ENCODE results near the gene TATDN2. TPM values are rescaled to one million over a fixed set of nuclear protein-coding genes. Genes with fewer than 3 reads are reported as not detected.

TATDN2 gene
- total and polyA plus RNA-seq, 7 donors: 9.6 to 22.7 (median 18.8) TPM

DNA sequence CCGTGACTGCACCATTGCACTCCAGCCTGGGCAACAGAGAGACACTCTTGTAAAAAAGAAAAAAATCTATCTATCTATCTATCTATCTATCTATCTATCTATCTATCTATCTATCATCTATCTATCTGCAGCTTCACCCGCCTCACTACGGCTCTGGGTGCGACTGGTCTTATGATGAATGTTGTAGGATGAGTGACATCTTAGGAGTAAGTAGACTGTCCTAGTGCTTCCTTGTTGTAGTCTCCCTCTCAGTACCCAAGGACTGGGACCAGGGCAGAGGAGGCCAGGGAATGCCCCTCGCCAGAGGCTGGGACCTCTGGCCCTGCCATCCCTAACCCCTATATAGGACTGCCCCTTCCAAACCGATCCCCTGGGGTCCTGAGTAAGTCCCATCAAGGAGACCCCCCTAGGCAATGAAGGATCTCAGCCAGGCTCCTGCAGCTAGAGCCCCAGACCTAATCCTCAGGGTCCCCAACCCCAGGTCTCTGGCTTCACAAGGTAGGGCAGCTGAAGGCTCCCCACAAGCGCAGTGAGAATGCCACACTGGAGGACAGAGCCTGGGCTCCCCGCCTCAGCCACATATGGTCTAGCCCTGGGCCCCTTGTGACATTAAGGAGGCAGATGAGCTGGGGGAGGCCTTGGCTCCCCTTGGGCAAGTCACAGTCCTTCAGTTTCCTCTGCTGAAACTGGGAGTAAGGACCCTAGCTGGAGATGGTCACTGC, 73.5 kb downstream of the TATDN2 start:
- no peaks in the 10 kb centered on the region for H3K27me3 ChIP-seq (ENCODE audit: insufficient read depth in 3 of 3, low read length in 2 of 3)
- 91 to 94% (median 94%) methylated on average over 8 of the region's 8 CpGs for WGBS, 3 donors
- H3K4me1 ChIP-seq: peaks cover 19% of the 10 kb centered on the region
- no peak for ATAC-seq
- H3K36me3 ChIP-seq (ENCODE audit: insufficient read depth in 1 of 2, low read depth in 1 of 2): peaks cover 6 to 24% of the 10 kb centered on the region in 2 donors
- TF ChIP-seq, protein P1, sequence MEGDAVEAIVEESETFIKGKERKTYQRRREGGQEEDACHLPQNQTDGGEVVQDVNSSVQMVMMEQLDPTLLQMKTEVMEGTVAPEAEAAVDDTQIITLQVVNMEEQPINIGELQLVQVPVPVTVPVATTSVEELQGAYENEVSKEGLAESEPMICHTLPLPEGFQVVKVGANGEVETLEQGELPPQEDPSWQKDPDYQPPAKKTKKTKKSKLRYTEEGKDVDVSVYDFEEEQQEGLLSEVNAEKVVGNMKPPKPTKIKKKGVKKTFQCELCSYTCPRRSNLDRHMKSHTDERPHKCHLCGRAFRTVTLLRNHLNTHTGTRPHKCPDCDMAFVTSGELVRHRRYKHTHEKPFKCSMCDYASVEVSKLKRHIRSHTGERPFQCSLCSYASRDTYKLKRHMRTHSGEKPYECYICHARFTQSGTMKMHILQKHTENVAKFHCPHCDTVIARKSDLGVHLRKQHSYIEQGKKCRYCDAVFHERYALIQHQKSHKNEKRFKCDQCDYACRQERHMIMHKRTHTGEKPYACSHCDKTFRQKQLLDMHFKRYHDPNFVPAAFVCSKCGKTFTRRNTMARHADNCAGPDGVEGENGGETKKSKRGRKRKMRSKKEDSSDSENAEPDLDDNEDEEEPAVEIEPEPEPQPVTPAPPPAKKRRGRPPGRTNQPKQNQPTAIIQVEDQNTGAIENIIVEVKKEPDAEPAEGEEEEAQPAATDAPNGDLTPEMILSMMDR (IDR thresholded peaks at IDR 0.05): no peak
- no peaks in the 10 kb centered on the region for H3K9me3 ChIP-seq
- no peak for DNase-seq
- intact Hi-C loops (cut with DNase I): loop anchor here in 1 of 2 donors (10.0 kb wide), 1 partner anchor 297 kb away; the partner anchor contains the start of gene FANCD2
- H3K4me3 ChIP-seq: peak overlapping the region; percentile 96
- peak overlapping the region; percentile 93 for H3K27ac ChIP-seq

DNA sequence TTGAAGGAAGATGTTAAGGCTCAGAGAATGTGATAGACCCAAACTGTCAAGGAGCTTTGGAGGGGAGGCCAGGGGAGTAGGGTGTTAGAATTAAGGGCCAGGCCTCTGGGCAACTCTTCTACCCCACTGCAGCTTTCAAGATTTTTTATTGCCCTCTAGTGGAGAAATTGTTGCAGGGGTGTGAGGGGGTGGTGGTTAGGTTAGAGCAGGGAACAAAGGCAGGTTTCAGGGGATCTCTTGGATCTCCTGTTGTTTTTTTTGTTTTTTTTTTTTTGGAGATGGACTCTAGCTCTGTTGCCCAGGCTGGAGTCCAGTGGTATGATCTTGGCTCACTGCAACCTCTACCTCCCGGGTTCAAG, 74.1 kb downstream of the TATDN2 start:
- TF ChIP-seq, protein P1 (IDR thresholded peaks at IDR 0.05): peak; percentile 13
- Histone ChIP-seq H3K27me3 (ENCODE audit: insufficient read depth in 3 of 3, low read length in 2 of 3) (no peaks in the 10 kb centered on the region), H3K4me3 (no peak overlapping the region), H3K9me3 (no peaks in the 10 kb centered on the region), H3K27ac (no peak overlapping the region), H3K36me3 (ENCODE audit: insufficient read depth in 1 of 2, low read depth in 1 of 2) (peaks cover 3 to 19% of the 10 kb centered on the region in 2 donors), H3K4me1 (peaks cover 19% of the 10 kb centered on the region)
- WGBS, 3 donors: 85 to 100% (median 100%) methylated on average over 1 of the region's 1 CpG
- no peak for DNase-seq
- intact Hi-C loops (cut with DNase I): loop anchor here in 1 of 2 donors (10.0 kb wide), 1 partner anchor 298 kb away; the partner anchor contains the start of gene FANCD2
- no peak for ATAC-seq

DNA sequence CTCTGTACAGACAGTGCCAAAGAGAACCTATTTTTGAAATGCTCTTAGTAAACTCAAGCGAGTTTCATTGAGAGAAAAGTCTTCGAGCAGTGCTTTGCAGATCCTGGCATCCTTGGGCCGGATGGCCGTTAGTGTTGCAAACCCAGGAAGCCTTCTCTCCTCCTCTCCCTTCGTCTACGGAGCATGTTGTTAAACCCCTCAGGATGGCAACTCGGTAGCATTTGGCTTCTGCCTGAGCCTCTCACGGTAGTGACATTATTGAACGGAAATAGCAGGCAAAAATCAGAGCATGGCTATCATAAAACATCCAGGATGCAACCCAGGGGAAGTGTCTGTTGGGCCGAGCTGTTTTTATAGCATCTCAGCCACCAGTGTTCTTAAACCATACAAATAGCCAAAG, 79.3 kb downstream of the TATDN2 start:
- intact Hi-C loops (cut with DNase I): loop anchor here in 1 of 2 donors (10.0 kb wide), 1 partner anchor 303 kb away; the partner anchor contains the start of gene FANCD2
- 53 to 56% (median 56%) methylated on average over 10 of the region's 10 CpGs for whole genome bisulfite sequencing, 3 donors

DNA sequence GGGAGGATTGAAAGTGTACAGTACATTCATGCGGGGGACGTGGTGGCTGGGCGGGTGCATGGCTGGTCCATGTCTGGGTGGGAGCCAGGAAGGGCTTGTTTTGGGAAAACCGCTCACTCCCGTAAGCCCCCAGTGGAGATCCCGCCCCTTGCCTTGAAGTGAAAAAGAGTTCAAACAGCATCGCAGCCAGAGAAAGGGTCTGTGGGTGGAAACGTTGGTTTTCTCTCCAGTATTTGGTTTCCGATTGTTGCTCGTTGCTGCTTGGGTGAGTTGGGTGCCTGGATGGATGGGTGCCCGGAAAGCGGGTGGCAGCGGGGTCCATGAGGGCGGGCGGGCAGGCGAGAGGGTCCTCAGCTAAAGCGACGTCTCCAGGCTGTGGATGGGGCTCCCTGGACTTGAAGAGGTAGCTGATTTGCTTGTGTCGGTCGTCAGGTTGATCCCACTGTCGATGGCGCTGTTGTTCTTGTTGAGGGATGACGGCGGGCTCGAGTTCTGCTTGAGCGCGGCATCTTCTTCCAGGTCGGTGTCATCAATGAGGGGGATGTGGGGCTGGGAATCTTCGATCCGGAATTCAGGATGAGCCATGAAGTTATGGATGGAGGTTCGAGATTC, 80.3 kb downstream of the TATDN2 start:
- WGBS, 3 donors: 53 to 57% (median 55%) methylated on average over 31 of the region's 31 CpGs
- TF ChIP-seq, protein P1 (IDR thresholded peaks at IDR 0.05): no peak
- Histone ChIP-seq H3K36me3 (ENCODE audit: insufficient read depth in 1 of 2, low read depth in 1 of 2) (no peaks in the 10 kb centered on the region), H3K4me3 (no peak overlapping the region), H3K27ac (no peak overlapping the region), H3K4me1 (peaks cover 3% of the 10 kb centered on the region), H3K9me3 (no peaks in the 10 kb centered on the region), H3K27me3 (ENCODE audit: insufficient read depth in 3 of 3, low read length in 2 of 3) (no peaks in the 10 kb centered on the region)
- ATAC-seq: no peak
- intact Hi-C loops (cut with DNase I): loop anchor here in 1 of 2 donors (10.0 kb wide), 1 partner anchor 304 kb away; the partner anchor contains the start of gene FANCD2
- DNase-seq: peak in 1 of 2 donors; percentile 47

More for the DNA sequence above, 79.3 kb downstream of the TATDN2 start:
- ATAC-seq (no peak), DNase-seq (no peak)
- Histone ChIP-seq H3K36me3 (ENCODE audit: insufficient read depth in 1 of 2, low read depth in 1 of 2) (no peaks in the 10 kb centered on the region), H3K4me1 (no peaks in the 10 kb centered on the region), H3K27me3 (ENCODE audit: insufficient read depth in 3 of 3, low read length in 2 of 3) (no peaks in the 10 kb centered on the region), H3K4me3 (no peak overlapping the region), H3K9me3 (no peaks in the 10 kb centered on the region), H3K27ac (no peak overlapping the region)
- TF ChIP-seq, protein P1 (IDR thresholded peaks at IDR 0.05): no peak

Measured in psoas muscle (tissue), 8 donors.